ENCODE measurements around the gene SMYD3.
"Not testable (repeated sequence)": the region's sequence is repeated elsewhere in the genome, so short reads cannot be mapped to it uniquely, and the experiment has no call there.

GRCh38 chr1:246357014-246357598, 150.0 kb downstream of the SMYD3 start:
- not testable (repeated sequence) for TF ChIP-seq CTCF (conservative IDR thresholded peaks at IDR 0.05; ENCODE audit: low read length); EZH2phosphoT487 (IDR thresholded peaks at IDR 0.05; ENCODE audit: borderline replicate concordance)

Data from Loucy (cell line).